Erythroblast (primary cell): ENCODE data around the gene SUSD6.

Experiments used
- GATA1 ChIP-seq: IDR thresholded peaks from 2 replicates; pipeline ENCODE4 v1.6.1; 2011; ENCODE audit warnings: low read depth, mild to moderate bottlenecking, control low read depth, low read length, moderate library complexity
- POLR2A ChIP-seq: IDR thresholded peaks from 2 replicates; pipeline ENCODE4 v1.6.1; 2011; ENCODE audit warnings: mild to moderate bottlenecking, low read length

DNA sequence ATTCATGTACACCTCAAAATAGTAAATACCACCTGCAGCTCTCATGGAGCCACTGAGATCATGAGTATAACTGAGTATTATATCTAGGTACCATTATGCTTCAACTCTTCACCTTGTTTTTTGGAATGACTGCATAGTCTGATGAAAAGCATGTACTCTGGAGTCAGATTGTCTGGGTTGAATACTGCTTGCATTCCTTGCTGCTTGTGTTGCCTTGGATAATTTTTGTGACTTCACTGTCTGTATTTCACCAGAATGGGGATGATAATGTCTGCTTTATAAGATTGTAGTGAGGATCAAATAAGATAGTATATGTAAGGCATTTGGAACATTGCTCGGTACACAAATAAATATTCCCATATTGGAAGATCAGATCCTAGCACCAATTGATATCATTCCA lies 54.2 kb downstream of the SUSD6 start:
- TF ChIP-seq POLR2A (no peak), GATA1 (no peak)
